HG03469 (cell line): ENCODE results near the gene GRID1.

Experiments
- ATAC-seq: cut with Tn5 transposase; IDR thresholded peaks from one replicate; pipeline ENCODE4 v1.9.1; 2021; ENCODE audit warnings: mild to moderate bottlenecking, moderate library complexity, moderate number of reproducible peaks; ENCODE audit not compliant: unreplicated experiment

The GRID1 gene

GRCh38 chr10:86316990-86317389 lies 49.6 kb downstream of the GRID1 start:
- ATAC-seq, result no peak

- ATAC-seq, result no peak
These were observed 50.2 kb downstream of the GRID1 start for GRCh38 chr10:86316274-86316835.

GRCh38 chr10:86315549-86315942 lies 51.0 kb downstream of the GRID1 start:
- ATAC-seq, result no peak

GRCh38 chr10:86314616-86315548 lies 51.7 kb downstream of the GRID1 start:
- no peak for ATAC-seq

GRCh38 chr10:86313621-86314041 lies 53.0 kb downstream of the GRID1 start:
- ATAC-seq, result no peak

- ATAC-seq, result no peak
These were observed 53.8 kb downstream of the GRID1 start for GRCh38 chr10:86312701-86313270.

- no peak for ATAC-seq
These were observed 54.7 kb downstream of the GRID1 start for GRCh38 chr10:86311906-86312305.

GRCh38 chr10:86311190-86311589 lies 55.4 kb downstream of the GRID1 start:
- ATAC-seq, result no peak

- no peak for ATAC-seq
These were observed 55.9 kb downstream of the GRID1 start for GRCh38 chr10:86310702-86311101.

- no peak for ATAC-seq
These were observed 56.3 kb downstream of the GRID1 start for GRCh38 chr10:86310291-86310690.

GRCh38 chr10:86308056-86308455 lies 58.5 kb downstream of the GRID1 start:
- ATAC-seq, result no peak

- ATAC-seq, result no peak
These were observed 59.8 kb downstream of the GRID1 start for GRCh38 chr10:86306628-86307278.

- no peak for ATAC-seq
These were observed 61.1 kb downstream of the GRID1 start for GRCh38 chr10:86305521-86305920.

GRCh38 chr10:86304436-86304835 lies 62.2 kb downstream of the GRID1 start:
- ATAC-seq, result no peak

- no peak for ATAC-seq
These were observed 63.0 kb downstream of the GRID1 start for GRCh38 chr10:86303626-86304025.

- ATAC-seq, result no peak
These were observed 64.6 kb downstream of the GRID1 start for GRCh38 chr10:86301971-86302370.

GRCh38 chr10:86300931-86301830 lies 65.4 kb downstream of the GRID1 start:
- no peak for ATAC-seq

GRCh38 chr10:86300399-86300925 lies 66.1 kb downstream of the GRID1 start:
- ATAC-seq, result no peak

GRCh38 chr10:86299562-86299961 lies 67.0 kb downstream of the GRID1 start:
- no peak for ATAC-seq

GRCh38 chr10:86298501-86299001 lies 68.0 kb downstream of the GRID1 start:
- no peak for ATAC-seq
